Esophagus muscularis mucosa (tissue), 4 donors: Measurements from ENCODE around the gene BCL11A.

Experiments
- CTCF ChIP-seq, 3 experiments: fragments of 200-600 bp in 2 of 3; fragments of 450-650 bp in 1 of 3; sonication (generic) in 2 of 3; IDR thresholded peaks; one replicate each; pipeline ENCODE4 v1.5.1; 2017 to 2019; ENCODE audit warnings: antibody characterized with exemption in 3 of 3, mild to moderate bottlenecking in 2 of 3, moderate library complexity in 1 of 3
- EP300 ChIP-seq: sonication (generic); formaldehyde crosslinking; IDR thresholded peaks from one replicate; pipeline ENCODE4 v1.6.1; 2017; ENCODE audit warnings: antibody characterized with exemption
- POLR2A ChIP-seq: fragments of 450-650 bp; IDR thresholded peaks from one replicate; pipeline ENCODE4 v1.6.1; 2017; ENCODE audit warnings: antibody characterized with exemption, moderate library complexity, mild to moderate bottlenecking, low read depth
- POLR2AphosphoS5 ChIP-seq, 2 donors: sonication (generic); formaldehyde crosslinking; IDR thresholded peaks; one replicate each; pipeline ENCODE4 v1.6.1; 2017; ENCODE audit warnings: antibody characterized with exemption in 2 of 2

DNA sequence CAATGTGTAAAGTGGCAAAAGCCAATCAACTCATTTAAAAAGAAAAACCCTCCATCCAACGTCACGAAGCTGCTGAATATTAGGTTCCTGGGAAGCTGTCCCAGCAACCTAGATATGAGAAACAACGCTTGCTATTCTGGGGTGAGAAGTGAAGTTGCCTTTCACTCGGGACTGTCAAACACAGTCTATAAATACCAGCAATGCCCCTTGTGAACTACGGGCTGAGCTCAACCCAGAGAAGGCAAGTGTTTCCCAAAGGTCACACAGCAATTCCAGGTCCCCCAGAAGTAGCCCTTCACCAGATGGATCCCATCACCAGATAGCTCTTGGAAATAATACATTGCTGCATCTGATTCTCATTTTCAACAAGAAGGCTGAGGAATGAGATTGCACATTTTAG lies 67.9 kb downstream of the BCL11A start:
- TF ChIP-seq CTCF (IDR thresholded peaks at IDR 0.05) (no peak), POLR2A (no peak), POLR2AphosphoS5 (IDR thresholded peaks at IDR 0.05) (no peak), EP300 (no peak)
